SU-DHL-6 (cell line): ENCODE measurements around the gene CAMK1D.
"Not testable (repeated sequence)": the region's sequence is repeated elsewhere in the genome, so short reads cannot be mapped to it uniquely, and the experiment has no call there.

Experiments used
- H2AFZ ChIP-seq: fragments of 200-600 bp; sonication (generic); 2 replicates; pipeline ENCODE4 v1.6.1; 2014; ENCODE audit warnings: low read depth, mild to moderate bottlenecking, moderate library complexity, mixed read lengths, antibody characterized with exemption, low read length; ENCODE audit not compliant: severe bottlenecking
- H3F3A ChIP-seq: fragments of 200-600 bp; shearing (Covaris generic); 2 replicates; pipeline ENCODE4 v1.6.0; 2016; ENCODE audit warnings: antibody characterized with exemption, mild to moderate bottlenecking; ENCODE audit not compliant: insufficient read depth
- H3K27ac ChIP-seq: fragments of 200-600 bp; sonication (generic); 2 replicates; pipeline ENCODE4 v1.5.1; 2016; ENCODE audit warnings: low read depth, mild to moderate bottlenecking, low read length, moderate library complexity, mixed read lengths
- H3K27me3 ChIP-seq: fragments of 200-600 bp; sonication (generic), shearing (Covaris generic); 2 replicates; pipeline ENCODE4 v1.6.0; 2014; ENCODE audit warnings: mild to moderate bottlenecking, low read length
- H3K36me3 ChIP-seq: fragments of 200-600 bp; sonication (generic); 2 replicates; pipeline ENCODE4 v1.6.1; 2014; ENCODE audit warnings: mild to moderate bottlenecking, low read length, mixed read lengths
- H3K4me2 ChIP-seq: fragments of 300-600, 200-600 bp; shearing (Covaris generic), sonication (generic); 2 replicates; pipeline ENCODE4 v1.6.0; 2014; ENCODE audit warnings: low read length, low read depth, mild to moderate bottlenecking; ENCODE audit not compliant: poor library complexity, severe bottlenecking
- H3K4me3 ChIP-seq: fragments of 200-600 bp; sonication (generic); 2 replicates; pipeline ENCODE4 v1.5.1; 2014; ENCODE audit warnings: antibody characterized with exemption, low read length, mild to moderate bottlenecking, mixed read lengths; ENCODE audit not compliant: insufficient read depth, poor library complexity, severe bottlenecking
- H3K79me2 ChIP-seq: fragments of 200-600 bp; sonication (generic); 2 replicates; pipeline ENCODE4 v1.6.1; 2014; ENCODE audit warnings: mild to moderate bottlenecking, low read length, moderate library complexity; ENCODE audit not compliant: insufficient read depth
- H3K9ac ChIP-seq: fragments of 200-600 bp; sonication (generic); 2 replicates; pipeline ENCODE4 v1.7.0; 2014; ENCODE audit warnings: mild to moderate bottlenecking, low read length
- H3K9me2 ChIP-seq: fragments of 200-600 bp; sonication (generic); replicated peaks from 2 replicates; pipeline ENCODE4 v1.6.1; 2014; ENCODE audit warnings: low read length; ENCODE audit not compliant: insufficient read depth
- H3K9me3 ChIP-seq: fragments of 200-600 bp; sonication (generic); 2 replicates; pipeline ENCODE4 v1.6.1; 2014; ENCODE audit warnings: low read length, mixed read lengths; ENCODE audit not compliant: insufficient read depth
- H4K20me1 ChIP-seq: fragments of 200-600 bp; sonication (generic); 2 replicates; pipeline ENCODE4 v1.6.1; 2014; ENCODE audit warnings: low read depth, mild to moderate bottlenecking, antibody characterized with exemption, low read length, moderate library complexity, mixed read lengths
- EZH2phosphoT487 ChIP-seq: fragments of 200-600 bp; sonication (generic), shearing (Covaris generic); conservative IDR thresholded peaks from 2 replicates; pipeline ENCODE4 v1.6.1; 2018; ENCODE audit warnings: mild to moderate bottlenecking, antibody characterized with exemption, low read length, moderate library complexity, mixed read lengths
- TF ChIP-seq, protein P1 (sequence below): fragments of 200-600 bp; sonication (generic); IDR thresholded peaks from one replicate; pipeline ENCODE4 v1.5.1; 2017; ENCODE audit warnings: antibody characterized with exemption, mild to moderate bottlenecking, low read length, moderate library complexity; ENCODE audit not compliant: insufficient read depth, poor library complexity, severe bottlenecking

CAMK1D gene

DNA sequence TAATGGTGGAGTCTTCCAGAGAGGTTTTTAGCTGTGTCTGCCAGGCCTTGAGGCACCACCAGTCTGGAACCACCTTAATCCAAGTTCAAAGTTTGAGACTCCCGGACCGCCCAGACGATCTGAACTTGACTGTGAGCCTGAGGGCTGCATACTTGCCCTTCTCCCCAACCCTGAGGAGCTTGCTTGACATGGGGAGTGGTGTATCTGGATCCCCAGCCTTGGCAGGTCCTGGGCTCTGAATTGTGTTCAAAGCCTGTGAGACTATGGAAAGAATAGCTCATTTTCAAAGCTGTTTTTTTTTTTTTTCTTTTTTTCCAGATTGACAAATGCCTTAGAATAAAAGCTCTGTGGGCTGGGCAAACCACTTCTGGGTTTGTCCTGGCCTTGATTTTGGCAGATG lies 22.3 kb upstream of the CAMK1D start:
- Histone ChIP-seq H3K27ac (no peak overlapping the region), H3F3A (0 out of 2 replicates have a peak, but pooled peaks cover 5% of the 10 kb centered on the region), H3K4me2 (no peak overlapping the region), H3K9me3 (no peaks in the 10 kb centered on the region), H2AFZ (no peak overlapping the region), H3K27me3 (no peaks in the 10 kb centered on the region), H4K20me1 (no peaks in the 10 kb centered on the region), H3K9me2 (no peaks in the 10 kb centered on the region), H3K36me3 (no peaks in the 10 kb centered on the region), H3K9ac (no peak overlapping the region), H3K4me3 (no peak overlapping the region), H3K79me2 (no peaks in the 10 kb centered on the region)
- no peak for TF ChIP-seq EZH2phosphoT487
- TF ChIP-seq, protein P1, sequence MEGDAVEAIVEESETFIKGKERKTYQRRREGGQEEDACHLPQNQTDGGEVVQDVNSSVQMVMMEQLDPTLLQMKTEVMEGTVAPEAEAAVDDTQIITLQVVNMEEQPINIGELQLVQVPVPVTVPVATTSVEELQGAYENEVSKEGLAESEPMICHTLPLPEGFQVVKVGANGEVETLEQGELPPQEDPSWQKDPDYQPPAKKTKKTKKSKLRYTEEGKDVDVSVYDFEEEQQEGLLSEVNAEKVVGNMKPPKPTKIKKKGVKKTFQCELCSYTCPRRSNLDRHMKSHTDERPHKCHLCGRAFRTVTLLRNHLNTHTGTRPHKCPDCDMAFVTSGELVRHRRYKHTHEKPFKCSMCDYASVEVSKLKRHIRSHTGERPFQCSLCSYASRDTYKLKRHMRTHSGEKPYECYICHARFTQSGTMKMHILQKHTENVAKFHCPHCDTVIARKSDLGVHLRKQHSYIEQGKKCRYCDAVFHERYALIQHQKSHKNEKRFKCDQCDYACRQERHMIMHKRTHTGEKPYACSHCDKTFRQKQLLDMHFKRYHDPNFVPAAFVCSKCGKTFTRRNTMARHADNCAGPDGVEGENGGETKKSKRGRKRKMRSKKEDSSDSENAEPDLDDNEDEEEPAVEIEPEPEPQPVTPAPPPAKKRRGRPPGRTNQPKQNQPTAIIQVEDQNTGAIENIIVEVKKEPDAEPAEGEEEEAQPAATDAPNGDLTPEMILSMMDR = no peak

GRCh38 chr10:12327476-12327875 lies 21.9 kb upstream of the CAMK1D start:
- Histone ChIP-seq H3K27ac (no peak overlapping the region), H3K9me3 (no peaks in the 10 kb centered on the region), H3K36me3 (no peaks in the 10 kb centered on the region), H3K4me3 (no peak overlapping the region), H3K9me2 (no peaks in the 10 kb centered on the region), H3K79me2 (no peaks in the 10 kb centered on the region), H2AFZ (no peak overlapping the region), H3K4me2 (no peak overlapping the region), H3F3A (0 out of 2 replicates have a peak, but pooled peaks cover 5% of the 10 kb centered on the region), H3K9ac (no peak overlapping the region), H3K27me3 (no peaks in the 10 kb centered on the region), H4K20me1 (no peaks in the 10 kb centered on the region)
- TF ChIP-seq, protein P1 = no peak
- TF ChIP-seq EZH2phosphoT487 = no peak

DNA sequence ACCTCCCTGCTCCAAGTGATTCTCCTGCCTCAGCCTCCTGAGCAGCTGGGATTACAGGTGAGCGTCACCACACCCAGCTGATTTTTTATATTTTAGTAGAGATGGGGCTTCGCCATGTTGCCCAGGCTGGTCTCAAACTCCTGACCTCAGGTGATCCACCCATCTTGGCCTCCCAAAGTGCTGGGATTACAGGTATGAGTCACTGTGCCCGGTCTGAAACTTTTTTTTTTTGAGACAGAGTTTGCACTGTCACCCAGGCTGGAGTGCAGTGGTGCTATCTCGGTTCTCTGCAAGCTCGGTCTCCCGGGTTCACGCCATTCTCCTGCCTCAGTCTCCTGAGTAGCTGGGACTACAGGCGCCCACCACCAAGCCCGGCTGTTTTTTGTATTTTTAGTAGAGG lies 21.0 kb upstream of the CAMK1D start:
- H4K20me1 ChIP-seq, H3K9me2 ChIP-seq, H3K27me3 ChIP-seq, H3K4me2 ChIP-seq, H2AFZ ChIP-seq, H3K79me2 ChIP-seq, H3K36me3 ChIP-seq, H3F3A ChIP-seq, H3K9ac ChIP-seq, H3K27ac ChIP-seq, H3K4me3 ChIP-seq, H3K9me3 ChIP-seq: not testable (repeated sequence)

DNA sequence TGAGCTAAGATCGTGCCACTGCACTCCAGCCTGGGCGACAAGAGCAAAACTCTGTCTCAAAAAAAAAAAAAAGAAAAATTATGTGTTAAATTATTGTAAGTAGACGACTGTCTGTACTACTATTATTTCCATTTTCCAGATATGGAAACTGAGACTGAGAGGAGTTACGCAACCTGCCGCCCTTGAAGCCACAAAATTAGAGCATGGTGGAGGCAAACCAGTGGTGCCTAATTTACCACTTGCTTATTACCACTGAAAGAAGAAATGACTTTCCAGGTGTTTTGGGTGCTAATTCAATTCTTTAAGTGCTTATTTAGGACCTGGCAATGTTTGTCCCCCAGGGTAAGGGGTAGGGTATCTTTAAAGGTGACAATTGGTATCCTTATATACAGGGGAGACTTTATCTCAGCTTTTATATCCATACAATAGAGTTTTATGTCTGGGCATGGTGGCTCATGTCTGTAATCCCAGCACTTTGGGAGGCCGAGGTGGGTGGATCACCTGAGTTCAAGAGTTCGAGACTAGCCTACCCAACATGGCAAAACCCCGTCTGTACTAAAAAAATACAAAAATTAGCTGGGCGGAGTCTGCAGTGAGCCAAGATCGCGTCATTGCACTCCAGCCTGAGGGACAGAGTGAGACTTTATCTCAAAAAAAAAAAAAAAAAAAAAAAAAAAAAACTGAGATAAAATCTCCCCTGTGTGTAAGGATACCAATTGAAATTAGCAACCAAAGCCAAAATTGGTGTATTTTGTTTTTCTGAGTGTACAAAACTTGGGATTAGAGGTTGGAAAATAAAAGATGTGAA lies 16.6 kb upstream of the CAMK1D start:
- Histone ChIP-seq H3K4me2 (no peak overlapping the region), H3K4me3 (no peak overlapping the region), H3K36me3 (no peaks in the 10 kb centered on the region), H3F3A (0 out of 2 replicates have a peak, but pooled peaks cover 6% of the 10 kb centered on the region), H2AFZ (no peak overlapping the region), H4K20me1 (no peaks in the 10 kb centered on the region), H3K9me2 (no peaks in the 10 kb centered on the region), H3K27ac (no peak overlapping the region), H3K27me3 (no peaks in the 10 kb centered on the region), H3K79me2 (no peaks in the 10 kb centered on the region), H3K9ac (no peak overlapping the region), H3K9me3 (no peaks in the 10 kb centered on the region)
- no peak for TF ChIP-seq EZH2phosphoT487
- TF ChIP-seq, protein P1 = no peak
